NT2/D1 (cell line): ENCODE data around the gene CYSTM1.

Experiments
- SUZ12 ChIP-seq: IDR thresholded peaks from 2 replicates; pipeline ENCODE4 v1.6.1; 2011; ENCODE audit not compliant: insufficient read length, insufficient read depth; ENCODE audit errors: extremely low read depth
- YY1 ChIP-seq: IDR thresholded peaks from 2 replicates; pipeline ENCODE4 v1.6.1; 2011; ENCODE audit not compliant: insufficient read length, insufficient read depth
- ZNF274 ChIP-seq: IDR thresholded peaks from 2 replicates; pipeline ENCODE4 v1.6.1; 2011; ENCODE audit warnings: mild to moderate bottlenecking, low read depth, low read length

DNA sequence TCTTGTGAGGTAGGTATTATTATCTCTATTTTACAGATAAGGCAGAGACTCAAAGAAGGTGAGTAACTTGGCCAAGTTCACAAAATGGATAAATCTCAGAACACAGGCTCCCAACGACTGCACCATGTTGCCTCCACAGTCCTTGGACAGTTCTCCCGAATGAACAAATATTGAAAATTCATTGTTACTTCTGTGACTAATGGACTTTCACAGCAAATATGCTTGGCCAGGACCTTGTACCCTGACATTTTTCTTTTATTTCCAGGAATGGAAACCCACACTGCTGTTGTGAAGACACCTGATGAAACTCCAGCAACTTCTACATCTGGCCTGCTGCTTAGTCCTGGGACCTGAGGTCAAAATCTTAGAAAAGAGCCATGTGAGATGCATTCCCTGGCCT lies 2.5 kb upstream of the CYSTM1 start:
- TF ChIP-seq ZNF274 (no peak), SUZ12 (no peak), YY1 (no peak)
